SHP77 treated with DMSO at 0.1 percent for 48 hours (cell line): ENCODE data around the gene PSMD6.

Experiments used
- DNase-seq: peaks from one replicate; lab custom pipeline; 2025; lab: John Stamatoyannopoulos, UW

PSMD6 gene

DNA sequence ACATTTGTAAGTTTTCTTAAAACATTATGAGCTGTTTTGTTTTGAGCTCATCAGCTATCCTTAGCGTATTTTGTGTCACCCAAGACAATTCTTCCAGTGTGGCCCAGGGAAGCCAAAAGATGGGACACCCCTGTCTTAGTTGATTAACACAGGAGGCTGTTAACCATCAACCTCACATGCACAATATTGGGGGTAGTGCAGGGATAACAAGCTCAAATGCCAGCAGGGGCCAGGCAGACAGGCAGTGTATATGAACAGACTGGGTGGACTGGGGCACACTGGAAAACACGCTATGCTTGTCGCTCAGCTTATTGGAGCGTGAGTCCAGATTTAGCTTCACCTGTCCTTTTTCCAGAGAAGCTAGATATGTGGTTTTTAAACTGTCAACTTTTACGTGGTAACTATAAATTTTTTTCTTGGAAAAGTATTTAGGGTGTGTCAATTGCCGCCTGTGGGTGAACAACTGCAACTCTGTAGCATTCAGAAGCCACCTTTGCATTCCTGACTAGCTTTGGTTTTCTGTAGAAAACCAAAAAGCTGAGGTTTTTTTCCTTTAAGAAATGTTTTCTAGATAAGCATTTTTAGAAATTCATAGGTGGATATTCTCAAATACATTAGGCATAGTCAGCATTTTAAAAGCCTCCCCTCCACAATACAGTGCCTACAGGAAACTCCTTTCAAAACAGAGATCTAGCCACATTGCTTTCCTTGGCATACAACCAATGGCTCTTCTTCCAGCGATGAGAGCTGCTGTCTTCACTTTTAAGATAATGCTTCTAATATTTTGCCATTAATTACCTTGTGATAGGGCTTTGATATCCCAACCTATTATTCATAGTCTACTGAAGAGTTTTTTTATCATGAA lies 14.6 kb downstream of the PSMD6 start:
- DNase-seq: no peak

DNA sequence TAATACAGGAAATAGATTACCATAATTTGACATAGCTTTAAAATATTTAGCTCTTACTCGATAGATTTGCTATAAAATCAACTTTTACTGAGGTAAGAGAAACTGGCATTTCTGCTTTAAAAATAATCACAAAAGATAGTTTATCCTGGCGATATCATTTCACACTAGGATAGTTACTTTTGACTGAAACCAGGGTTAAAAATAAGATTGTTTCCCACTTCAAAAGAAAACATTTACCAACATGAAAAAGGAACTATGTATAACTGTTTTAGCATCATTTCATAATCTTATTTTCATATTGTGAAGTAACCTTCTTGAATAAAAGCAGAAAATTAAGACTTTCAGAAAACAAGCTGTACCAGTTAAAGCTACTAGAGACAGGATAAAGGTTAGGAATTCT lies 15.3 kb downstream of the PSMD6 start:
- DNase-seq: no peak

DNA sequence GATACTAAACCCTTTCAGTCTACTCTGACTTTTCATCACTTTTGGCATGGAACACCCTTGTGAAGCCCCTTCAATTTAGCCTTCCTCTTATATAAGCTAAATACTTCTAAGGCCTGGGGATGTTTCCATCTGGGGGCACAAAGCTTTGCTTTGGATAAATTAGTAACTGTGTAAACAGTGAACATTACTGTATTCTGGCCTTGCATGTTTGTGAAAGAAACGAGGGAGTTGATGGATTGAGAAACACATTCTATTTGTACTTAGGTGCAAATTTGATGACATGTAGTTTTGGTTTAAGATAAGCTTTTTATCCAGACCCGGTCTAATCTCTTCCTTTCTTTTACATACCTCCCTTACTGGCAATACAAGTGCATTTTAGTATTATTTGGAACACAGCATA lies 19.7 kb downstream of the PSMD6 start:
- DNase-seq: no peak

DNA sequence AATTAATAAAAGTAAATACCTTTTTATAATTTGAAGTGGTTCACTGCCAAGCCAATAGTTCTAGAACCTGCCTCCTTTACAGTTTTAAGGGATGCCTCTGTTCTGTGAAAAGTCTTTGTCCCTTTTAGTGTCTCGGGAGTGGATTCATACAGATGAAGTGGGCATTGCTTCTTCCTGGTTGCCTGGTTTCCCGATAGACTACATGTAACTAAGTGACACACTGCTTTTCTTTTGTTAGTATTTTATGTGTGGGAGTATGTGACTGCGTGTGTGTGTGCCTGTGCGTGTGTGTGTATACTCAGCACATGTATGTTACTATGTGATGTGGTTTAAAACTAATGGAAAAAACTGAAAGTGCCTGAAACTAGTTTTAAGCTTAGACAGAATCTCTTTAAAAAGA lies 21.1 kb downstream of the PSMD6 start:
- DNase-seq: no peak

DNA sequence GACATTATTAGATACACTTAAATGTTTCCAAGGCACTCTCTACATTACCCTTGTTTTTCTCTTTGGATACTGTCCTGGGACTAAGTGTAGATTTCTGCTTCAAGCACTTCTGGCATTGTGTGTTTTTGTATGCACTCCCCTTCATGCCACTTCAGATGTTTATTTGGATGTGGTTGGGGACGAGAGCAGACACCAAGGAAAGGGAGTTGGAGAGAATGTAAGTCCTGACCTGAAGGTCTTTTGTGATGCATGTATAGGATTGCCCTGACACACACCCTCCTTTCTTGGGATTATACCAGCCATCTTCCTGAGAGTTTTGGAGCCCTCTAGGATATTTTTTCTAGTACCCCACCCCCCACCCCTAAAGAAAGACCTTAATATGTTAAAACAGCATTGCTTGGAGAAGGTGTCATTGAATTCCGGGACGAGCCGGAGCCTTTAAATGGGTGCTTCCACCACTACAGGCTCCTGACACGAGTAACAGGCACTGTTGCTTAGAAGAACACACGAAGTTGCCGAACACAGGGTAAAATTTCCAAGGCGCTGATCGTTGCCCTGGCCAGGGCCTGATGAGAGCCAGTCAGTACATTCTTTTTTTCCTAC lies 22.7 kb downstream of the PSMD6 start:
- no peak for DNase-seq

DNA sequence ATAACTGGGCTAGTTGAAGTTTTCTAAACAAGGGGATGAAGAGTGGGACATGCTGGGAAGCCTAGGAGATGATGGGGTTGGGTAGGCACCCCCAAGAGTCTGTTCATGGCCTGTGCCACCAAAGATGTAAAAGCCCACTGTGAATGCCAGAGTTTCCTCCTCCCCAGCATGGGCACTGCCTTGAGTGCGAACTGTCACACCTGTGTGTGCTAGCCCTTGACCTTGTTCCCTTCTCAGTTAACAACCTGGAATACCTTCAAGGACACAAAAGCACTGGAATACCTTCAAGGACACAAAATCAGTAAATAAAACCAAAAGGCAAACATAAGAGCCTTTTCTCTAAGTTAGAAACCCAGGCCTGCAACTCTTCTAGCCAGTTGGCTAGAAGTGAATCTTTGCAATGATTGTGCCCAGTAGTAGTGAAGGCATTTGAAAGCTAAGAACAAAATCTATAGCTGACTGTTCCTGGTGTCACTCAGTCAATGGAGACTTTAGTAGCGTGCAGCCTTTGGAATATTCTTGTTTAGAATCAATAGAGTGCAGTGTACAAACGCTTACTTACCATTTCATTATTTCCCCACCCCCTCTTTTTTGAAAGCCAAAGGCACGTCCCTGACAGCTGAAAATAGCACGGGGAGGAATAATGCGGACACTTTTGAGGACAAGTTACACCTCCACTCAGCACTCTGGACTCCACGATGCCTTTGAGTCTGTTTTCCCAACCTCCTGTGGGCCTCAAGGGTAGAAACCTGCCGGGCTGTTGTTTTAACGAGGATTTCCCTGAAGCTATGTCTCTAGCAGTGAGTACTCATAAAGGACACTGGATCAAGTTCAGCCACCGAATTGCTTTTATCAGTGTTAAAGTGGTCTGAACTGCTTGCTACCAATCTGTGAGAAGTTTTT lies 24.2 kb downstream of the PSMD6 start:
- DNase-seq: no peak

DNA sequence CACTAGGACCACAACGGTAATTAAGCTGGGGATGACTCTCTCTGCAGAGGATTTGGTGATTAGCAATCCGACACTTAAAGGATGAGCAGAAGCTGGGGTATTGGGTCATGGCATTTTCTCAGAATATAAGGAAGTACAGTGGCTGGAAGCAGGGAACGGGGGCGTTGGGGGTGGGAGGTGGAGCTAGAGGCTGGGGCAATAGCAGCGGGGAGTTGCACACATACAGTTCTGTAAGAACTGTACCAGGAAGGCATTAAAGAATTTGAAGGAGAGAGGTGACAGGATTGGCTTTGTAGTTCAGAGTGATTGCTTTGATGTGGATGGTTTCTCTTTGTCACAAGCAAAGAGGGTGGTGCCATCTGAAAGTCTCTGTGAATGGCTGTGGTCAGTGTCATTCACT lies 28.2 kb downstream of the PSMD6 start:
- no peak for DNase-seq

DNA sequence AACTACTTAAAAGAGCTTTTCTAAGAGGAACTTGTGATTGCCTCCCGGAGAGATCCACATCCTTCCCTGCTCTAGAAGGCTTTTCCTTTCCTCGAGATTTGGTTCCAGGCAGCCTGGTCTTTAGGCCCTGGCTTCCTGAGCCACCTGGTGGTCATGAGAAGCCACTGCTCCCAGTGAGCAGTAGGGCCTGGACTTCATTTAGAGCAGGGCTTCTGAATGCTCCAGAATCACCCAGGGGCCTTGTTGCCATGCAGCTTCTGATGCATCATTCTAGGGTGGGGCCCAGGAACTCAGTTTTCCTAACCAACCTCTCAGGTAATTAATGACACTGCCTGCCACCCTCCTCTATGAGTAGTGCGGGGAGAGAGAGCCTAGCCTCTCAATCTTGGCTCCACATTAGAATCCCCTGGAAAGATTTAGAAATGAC lies 29.6 kb downstream of the PSMD6 start:
- no peak for DNase-seq

DNA sequence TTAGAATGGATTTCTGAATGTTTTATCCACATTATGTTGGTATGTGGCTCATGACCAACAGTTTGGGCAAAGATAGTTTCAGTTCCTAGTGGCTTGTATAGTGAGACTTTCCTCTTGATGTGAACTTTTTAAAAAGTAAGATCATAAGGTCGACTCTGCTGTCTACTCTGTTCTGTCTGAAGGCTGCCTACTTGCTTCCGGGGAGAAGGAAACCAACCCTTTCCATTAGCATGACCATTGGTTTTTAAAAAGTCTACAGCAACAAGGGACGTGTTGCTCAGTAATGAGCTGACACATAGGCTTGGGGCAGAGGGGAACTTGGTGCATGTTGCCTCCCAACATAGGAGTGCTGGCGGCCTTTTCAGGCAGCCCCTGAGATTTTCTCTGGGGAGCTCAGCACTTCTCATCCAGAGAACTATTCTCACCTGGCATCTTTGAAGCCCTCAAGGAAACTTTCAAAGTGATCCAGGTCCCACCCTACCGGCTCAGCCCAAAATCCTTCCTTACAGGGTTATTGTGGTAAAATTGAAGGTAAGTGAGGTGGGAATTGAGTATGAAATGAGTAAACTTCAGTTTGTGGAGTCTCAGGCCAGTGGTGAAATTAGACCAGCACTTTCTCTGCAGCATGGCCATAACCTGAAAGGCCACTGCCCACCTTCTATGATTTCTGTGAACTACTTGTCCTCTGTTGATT lies 30.6 kb downstream of the PSMD6 start:
- no peak for DNase-seq

DNA sequence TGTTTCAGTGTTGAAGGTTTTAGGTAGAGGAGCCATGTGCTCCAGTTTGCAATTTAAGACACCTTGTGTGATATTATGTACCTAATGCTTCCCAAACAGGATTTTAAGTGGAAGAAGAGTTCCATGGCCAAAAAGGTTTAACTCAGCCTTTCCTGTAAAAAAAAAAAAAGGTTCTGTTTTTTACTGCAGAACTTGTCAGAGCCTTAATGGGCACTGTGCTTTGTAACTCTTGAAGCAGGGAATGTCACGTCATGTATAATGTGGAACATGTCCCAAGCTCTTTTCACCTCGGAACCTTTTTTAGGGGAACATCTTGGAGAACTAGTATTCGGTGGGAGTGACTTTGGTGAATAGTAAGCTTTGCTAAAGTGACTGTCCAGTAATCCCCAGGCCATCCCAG lies 31.6 kb downstream of the PSMD6 start:
- DNase-seq: no peak

DNA sequence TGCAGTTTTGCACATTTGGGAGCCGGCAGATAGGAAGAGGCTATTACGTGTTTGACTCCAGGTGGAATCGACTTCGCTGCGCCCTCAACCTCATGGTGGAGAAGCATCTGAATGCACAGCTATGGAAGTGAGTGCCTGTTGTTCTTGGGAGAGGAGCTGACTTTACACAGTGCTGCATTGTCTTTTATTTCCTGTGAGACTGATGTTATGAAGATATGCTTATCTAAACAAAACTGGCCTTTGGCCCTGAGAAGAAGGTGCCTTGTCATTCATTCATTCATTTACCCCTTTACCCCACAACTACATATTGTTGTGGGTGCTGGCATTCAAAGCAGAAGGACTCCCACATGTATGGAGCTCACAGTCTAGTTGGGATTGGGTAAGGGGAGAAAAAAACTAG lies 32.6 kb downstream of the PSMD6 start:
- no peak for DNase-seq

DNA sequence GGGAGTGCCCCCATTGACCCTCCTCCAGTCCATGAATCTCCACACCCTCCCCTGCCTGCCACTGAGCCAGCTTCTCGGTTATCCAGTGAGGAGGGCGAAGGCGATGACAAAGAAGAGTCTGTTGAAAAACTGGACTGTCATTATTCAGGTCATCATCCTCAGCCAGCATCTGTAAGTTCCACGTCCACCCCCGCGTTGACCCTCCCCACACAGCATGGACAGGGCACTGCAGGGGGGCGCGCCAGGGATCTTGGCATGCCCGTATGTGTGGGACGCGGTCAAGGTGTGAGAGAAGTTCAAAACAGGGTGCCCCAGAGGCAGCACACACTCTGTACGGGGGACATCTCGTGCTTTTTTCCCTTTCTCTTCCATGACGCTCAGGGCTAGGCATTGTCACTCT lies 33.1 kb downstream of the PSMD6 start:
- no peak for DNase-seq

DNA sequence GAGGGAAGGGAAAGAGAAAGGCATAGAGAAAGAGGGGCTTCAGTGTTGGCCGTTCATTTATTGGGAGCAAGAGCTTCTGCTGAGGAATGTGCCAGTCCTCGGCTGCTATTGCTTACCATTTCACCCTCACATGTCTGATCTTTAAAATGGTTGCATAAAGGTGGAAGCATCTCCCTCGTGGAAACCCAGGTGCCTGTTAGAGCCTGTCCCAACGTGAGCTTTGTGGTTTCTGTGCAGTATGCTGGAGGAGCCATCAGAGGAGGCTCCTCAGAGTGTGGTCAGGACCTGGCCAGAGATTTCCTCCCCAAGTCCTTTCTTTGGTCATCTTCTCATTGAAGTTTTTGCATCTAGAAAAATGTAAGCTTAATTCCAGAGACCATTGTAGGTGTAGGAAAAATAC lies 34.4 kb downstream of the PSMD6 start:
- DNase-seq: no peak

DNA sequence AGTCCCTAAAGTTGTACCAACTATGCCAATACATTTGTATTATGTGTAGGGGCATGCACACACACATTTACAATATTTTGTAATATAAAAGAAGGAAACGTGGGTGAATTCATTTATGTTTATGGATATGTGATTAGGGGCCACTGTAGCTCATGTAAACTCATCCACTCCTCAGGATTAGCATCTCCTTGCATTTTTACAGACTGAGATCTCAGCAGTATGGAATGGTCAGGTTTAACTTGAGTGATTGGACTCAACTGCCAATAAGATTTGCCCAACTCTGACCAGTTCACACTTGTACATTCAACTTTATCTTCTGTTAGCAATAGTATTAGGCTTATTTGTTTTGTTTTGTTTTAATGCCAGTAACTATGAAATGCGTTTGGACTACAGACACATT lies 36.5 kb downstream of the PSMD6 start:
- DNase-seq: no peak

DNA sequence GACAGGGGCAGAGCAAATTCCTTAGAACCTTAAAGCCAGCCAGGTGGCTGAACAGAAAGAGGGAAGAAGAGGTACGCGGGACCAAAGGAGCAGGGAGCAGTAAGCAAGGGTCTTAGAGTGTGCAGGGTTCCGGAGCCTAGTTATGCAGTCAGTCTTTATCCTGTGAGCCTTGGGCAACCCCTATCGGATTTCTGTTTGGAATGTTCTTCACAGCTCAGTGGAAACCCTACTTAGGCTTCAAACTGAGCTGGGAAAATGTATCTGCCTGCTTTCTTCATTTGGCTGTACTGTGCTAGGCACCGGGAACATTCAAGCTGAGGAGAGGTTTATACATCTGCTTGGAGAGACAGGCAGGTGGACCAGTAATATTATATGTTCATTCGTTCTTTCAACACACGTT lies 37.1 kb downstream of the PSMD6 start:
- DNase-seq: no peak

DNA sequence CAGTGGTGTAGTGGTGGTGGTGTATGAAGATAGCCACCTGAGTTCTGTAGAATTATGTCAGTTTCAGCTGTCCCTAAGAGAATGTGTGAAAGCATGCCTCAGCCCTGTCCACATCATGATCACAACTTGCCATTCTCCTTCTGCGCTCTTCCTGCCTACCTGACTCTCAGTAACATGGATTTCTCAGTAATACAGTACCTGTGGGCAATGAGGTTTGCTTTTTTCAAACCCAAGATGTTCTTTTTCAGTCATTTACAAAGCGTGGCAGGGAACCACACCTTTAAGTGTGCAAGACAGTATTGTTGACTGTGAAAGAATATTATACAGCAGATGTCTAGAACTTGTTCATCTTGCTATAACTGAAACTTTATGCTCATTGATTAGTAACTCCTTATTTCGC lies 38.9 kb downstream of the PSMD6 start:
- no peak for DNase-seq

DNA sequence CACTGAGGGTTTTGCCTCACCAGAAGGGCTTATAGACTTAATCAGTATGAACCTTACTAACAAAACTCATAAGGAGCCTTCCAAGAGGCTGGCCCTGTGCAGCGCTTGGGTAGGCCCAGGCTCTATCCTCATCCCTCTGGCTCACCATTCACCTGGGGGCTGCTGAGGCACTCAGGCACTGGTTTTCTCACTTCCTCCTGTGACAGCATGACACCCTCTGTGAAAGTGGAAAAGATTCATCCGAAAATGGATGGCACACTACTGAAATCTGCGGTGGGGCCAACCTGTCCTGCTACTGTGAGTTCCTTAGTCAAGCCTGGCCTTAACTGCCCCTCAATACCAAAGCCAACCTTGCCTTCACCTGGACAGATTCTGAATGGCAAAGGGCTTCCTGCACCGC lies 41.3 kb downstream of the PSMD6 start:
- no peak for DNase-seq

DNA sequence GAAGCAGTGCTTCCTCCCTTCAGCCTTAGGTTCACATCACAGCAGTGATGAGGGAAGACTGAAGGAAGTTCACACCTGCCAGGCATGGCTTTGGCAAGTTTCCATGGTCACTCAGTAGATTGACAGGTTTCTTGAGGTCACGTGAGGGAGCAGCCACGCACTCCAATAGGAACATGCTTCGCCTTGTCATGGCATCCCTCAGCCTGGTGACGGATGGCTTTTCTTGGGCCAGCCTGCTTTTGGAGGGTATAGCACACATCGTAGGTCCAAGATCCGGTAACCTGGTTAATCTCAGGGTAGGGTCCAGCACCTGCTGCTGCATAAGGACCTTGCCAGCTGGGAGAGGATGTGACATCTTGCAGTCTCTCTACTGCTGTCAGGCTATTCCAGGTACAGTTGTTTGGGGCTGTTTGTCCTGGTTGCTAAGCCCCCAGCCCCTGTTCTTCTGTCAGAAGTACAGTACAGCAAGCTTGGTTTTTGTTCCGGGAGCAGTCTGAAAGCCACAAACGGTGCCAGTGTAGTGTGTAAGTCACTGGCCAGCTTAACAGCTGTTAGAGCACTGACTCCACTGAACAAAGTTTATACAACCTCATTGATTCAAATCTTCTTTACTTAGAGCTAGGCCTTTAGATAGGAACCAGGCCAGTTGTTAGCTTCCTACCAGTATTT lies 42.3 kb downstream of the PSMD6 start:
- no peak for DNase-seq

DNA sequence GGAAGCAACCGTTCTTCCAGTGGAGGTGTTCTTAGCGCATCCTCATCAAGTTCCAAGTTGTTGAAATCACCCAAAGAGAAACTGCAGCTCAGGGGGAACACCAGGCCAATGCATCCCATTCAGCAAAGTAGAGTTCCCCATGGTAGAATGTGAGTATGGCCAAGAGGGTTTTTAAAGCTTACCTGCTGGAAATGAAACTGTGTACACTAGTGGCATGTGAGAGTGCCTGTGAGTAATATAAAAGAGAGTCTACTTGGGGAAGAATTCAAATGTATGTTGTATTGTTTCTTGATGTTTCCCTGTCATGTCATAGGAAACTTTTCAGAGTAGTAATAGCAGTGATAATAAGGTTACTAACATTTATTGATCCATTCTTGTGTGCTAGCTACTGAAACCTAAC lies 43.3 kb downstream of the PSMD6 start:
- no peak for DNase-seq

DNA sequence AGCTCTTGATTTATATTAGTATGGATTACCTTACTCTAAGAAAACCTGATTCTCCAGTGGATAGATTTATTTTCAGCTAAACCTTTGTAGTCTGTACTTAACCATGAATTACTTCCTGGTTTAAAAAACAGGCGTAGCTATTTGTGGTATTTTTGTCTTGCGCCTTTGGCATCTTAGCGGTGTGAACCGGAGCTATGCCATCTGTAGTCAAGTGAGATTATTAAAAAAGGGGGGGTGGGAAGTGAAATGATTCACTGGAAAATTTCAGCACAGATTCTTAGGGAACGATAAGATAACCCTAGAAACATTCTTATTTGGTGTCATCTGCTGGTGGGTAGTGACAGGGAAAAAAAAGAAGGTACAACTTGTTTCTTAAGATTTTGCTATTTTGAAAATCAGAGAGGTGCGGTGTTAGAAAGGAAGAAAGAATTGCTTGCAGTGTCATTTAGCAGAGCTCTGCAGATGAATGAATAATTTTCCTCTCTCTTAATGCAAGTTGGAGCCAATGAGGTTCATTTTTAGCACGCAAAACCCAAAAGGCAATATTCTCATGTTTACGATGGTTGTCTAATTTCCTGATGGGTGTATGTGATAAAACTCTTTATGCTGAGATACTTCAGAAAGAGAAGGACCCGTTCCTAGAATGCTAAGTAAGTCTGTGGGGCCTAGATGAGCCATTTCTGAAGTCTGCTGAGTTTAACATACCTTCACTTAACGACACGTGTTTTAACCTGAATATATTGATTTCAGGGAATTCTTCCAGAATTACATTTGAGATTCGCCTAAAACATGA lies 44.0 kb downstream of the PSMD6 start:
- DNase-seq: no peak

DNA sequence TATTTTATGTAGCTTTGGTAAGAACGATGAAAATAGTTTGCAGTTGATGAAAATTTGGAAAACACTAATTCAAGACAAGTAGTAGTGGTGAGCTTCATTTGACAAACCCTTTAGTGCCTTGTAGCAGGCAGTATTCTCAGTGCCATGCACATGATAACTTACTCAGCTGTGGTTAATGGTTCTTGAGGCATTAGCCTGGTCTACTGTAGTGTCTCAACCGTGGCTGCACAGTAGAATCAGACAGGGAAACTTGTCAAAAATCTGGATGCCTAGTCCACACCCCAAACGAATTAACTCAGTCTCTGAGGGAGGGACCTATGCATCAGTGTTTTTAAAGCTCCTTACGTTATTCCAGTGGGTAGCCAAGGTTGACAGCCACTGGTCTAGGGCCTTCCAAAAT lies 45.4 kb downstream of the PSMD6 start:
- no peak for DNase-seq
